ENCODE measurements around the gene RIPK1. TPM values are rescaled to one million over a fixed set of nuclear protein-coding genes. Genes with fewer than 3 reads are reported as not detected.

RIPK1 gene
- total and polyA plus RNA-seq, 2 donors (not counting 3 experiments of a cell fraction or from before 2014, with no cell fraction given), result 11.2 to 20.6 TPM

- peak; percentile 70 for DNase-seq (ENCODE audit: low read depth, low spot score)
- Histone ChIP-seq H3K4me1 (ENCODE audit: control insufficient read depth, extremely low read depth, insufficient read depth, low read length) (peaks cover 30% of the 10 kb centered on the region), H3K27me3 (ENCODE audit: control insufficient read depth in 2 of 2, insufficient read depth in 2 of 2, low read length in 2 of 2) (no peaks in the 10 kb centered on the region), H3K4me3 (replicated peaks in 1 of 3; ENCODE audit: insufficient read depth in 1 of 3, low read depth in 1 of 3, low read length in 3 of 3) (peak overlapping the region; percentile 46 to 64 (median 62)), H4K20me1 (replicated peaks; ENCODE audit: control insufficient read depth, extremely low read depth, insufficient read depth, low read length) (no peaks in the 10 kb centered on the region), H3K4me2 (ENCODE audit: insufficient read depth, low read length) (peak overlapping the region; percentile 78), H3K9ac (replicated peaks; ENCODE audit: extremely low read depth, insufficient read depth, low read length) (peak overlapping the region; percentile 78), H3K36me3 (ENCODE audit: control insufficient read depth in 2 of 2, extremely low read depth in 1 of 2, insufficient read depth in 2 of 2, low read length in 2 of 2) (no peaks in the 10 kb centered on the region), H3K79me2 (ENCODE audit: control insufficient read depth, insufficient read depth, low read length) (no peaks in the 10 kb centered on the region), H2AFZ (ENCODE audit: low read depth, low read length) (peak overlapping the region; percentile 91), H3K9me1 (replicated peaks; ENCODE audit: control insufficient read depth, extremely low read depth, insufficient read depth, low read length) (no peaks in the 10 kb centered on the region), H3K27ac (ENCODE audit: insufficient read depth, low read depth, low read length) (peak overlapping the region; percentile 63), H3K9me3 (replicated peaks; ENCODE audit: control insufficient read depth, insufficient read depth, low read length) (no peaks in the 10 kb centered on the region)
- peak; percentile 81 for FAIRE-seq
- TF ChIP-seq, protein P1, sequence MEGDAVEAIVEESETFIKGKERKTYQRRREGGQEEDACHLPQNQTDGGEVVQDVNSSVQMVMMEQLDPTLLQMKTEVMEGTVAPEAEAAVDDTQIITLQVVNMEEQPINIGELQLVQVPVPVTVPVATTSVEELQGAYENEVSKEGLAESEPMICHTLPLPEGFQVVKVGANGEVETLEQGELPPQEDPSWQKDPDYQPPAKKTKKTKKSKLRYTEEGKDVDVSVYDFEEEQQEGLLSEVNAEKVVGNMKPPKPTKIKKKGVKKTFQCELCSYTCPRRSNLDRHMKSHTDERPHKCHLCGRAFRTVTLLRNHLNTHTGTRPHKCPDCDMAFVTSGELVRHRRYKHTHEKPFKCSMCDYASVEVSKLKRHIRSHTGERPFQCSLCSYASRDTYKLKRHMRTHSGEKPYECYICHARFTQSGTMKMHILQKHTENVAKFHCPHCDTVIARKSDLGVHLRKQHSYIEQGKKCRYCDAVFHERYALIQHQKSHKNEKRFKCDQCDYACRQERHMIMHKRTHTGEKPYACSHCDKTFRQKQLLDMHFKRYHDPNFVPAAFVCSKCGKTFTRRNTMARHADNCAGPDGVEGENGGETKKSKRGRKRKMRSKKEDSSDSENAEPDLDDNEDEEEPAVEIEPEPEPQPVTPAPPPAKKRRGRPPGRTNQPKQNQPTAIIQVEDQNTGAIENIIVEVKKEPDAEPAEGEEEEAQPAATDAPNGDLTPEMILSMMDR (IDR thresholded peaks at IDR 0.05; ENCODE audit: extremely low read depth in 1 of 2, insufficient read depth in 1 of 2, low read depth in 1 of 2, low read length in 2 of 2), result peak in 1 of 2 donors; percentile 19
- TF ChIP-seq POLR2A (IDR thresholded peaks at IDR 0.05; ENCODE audit: low read depth, low read length), result peak; percentile 34
- TF ChIP-seq MAX (IDR thresholded peaks at IDR 0.05; ENCODE audit: insufficient read depth, insufficient read length), result no peak
- CTCF ChIA-PET, result interaction anchor here (0.6 to 2.2 kb wide), 8 partner anchors 9 to 89 kb away, joined by 3 to 17 read pairs (median 4); no protein-coding TSS in a partner anchor
- intact Hi-C loops (cut with micrococcal nuclease) (loop anchor here (1.0 to 2.0 kb wide), 2 partner anchors 89 to 164 kb away; partner anchors contain the start of gene NQO2), dilution Hi-C loops (cut with MboI; ENCODE audit: extremely low pct_ligation_motif_present, low sequenced_read_pairs) (no loop called here)
- BruUV-seq (replicated peaks), result no TSS peak
- POLR2A ChIA-PET, result no interaction called here
Measured at GRCh38 chr6:3162565-3163247, 94.4 kb downstream of the RIPK1 start.

GRCh38 chr6:3163248-3163594 lies 94.9 kb downstream of the RIPK1 start:
- POLR2A ChIA-PET, result no interaction called here
- Histone ChIP-seq H3K4me2 (ENCODE audit: insufficient read depth, low read length) (peak overlapping the region; percentile 47), H3K9ac (replicated peaks; ENCODE audit: extremely low read depth, insufficient read depth, low read length) (no peak overlapping the region), H3K36me3 (ENCODE audit: control insufficient read depth in 2 of 2, extremely low read depth in 1 of 2, insufficient read depth in 2 of 2, low read length in 2 of 2) (no peaks in the 10 kb centered on the region), H3K27me3 (ENCODE audit: control insufficient read depth in 2 of 2, insufficient read depth in 2 of 2, low read length in 2 of 2) (no peaks in the 10 kb centered on the region), H3K4me1 (ENCODE audit: control insufficient read depth, extremely low read depth, insufficient read depth, low read length) (peaks cover 29% of the 10 kb centered on the region), H3K9me1 (replicated peaks; ENCODE audit: control insufficient read depth, extremely low read depth, insufficient read depth, low read length) (no peaks in the 10 kb centered on the region), H3K4me3 (replicated peaks in 1 of 3; ENCODE audit: insufficient read depth in 1 of 3, low read depth in 1 of 3, low read length in 3 of 3) (peak overlapping the region in 2 of 3 experiments; percentile 45 to 46), H4K20me1 (replicated peaks; ENCODE audit: control insufficient read depth, extremely low read depth, insufficient read depth, low read length) (no peaks in the 10 kb centered on the region), H2AFZ (ENCODE audit: low read depth, low read length) (peak overlapping the region; percentile 52), H3K79me2 (ENCODE audit: control insufficient read depth, insufficient read depth, low read length) (no peaks in the 10 kb centered on the region), H3K9me3 (replicated peaks; ENCODE audit: control insufficient read depth, insufficient read depth, low read length) (no peaks in the 10 kb centered on the region), H3K27ac (ENCODE audit: insufficient read depth, low read depth, low read length) (no peak overlapping the region)
- dilution Hi-C loops (cut with MboI; ENCODE audit: extremely low pct_ligation_motif_present, low sequenced_read_pairs), result no loop called here
- TF ChIP-seq, protein P1 (IDR thresholded peaks at IDR 0.05; ENCODE audit: extremely low read depth in 1 of 2, insufficient read depth in 1 of 2, low read depth in 1 of 2, low read length in 2 of 2), result peak in 1 of 2 donors; percentile 9
- no peak for TF ChIP-seq POLR2A (IDR thresholded peaks at IDR 0.05; ENCODE audit: low read depth, low read length)
- no peak for TF ChIP-seq MAX (IDR thresholded peaks at IDR 0.05; ENCODE audit: insufficient read depth, insufficient read length)
- CTCF ChIA-PET, result interaction anchor here (1.1 to 2.2 kb wide), 3 partner anchors 31 to 88 kb away, joined by 4 to 17 read pairs (median 4); no protein-coding TSS in a partner anchor
- intact Hi-C loops (cut with micrococcal nuclease), result loop anchor here (1.0 to 2.0 kb wide), 2 partner anchors 88 to 164 kb away; partner anchors contain the start of gene NQO2
- DNase-seq (ENCODE audit: low read depth, low spot score), result peak; percentile 10
- FAIRE-seq, result no peak
- BruUV-seq (replicated peaks), result no TSS peak
